SIG-M5 treated with dmso at 0.1 percent for 504 hours (cell line): Measurements from ENCODE around the gene KCTD17.

Experiments used
- DNase-seq: peaks from one replicate; lab custom pipeline; 2025; ENCODE audit not compliant: unreplicated experiment; lab: John Stamatoyannopoulos, UW

The KCTD17 gene

GRCh38 chr22:37075822-37076433 lies 24.4 kb downstream of the KCTD17 start:
- DNase-seq = no peak

GRCh38 chr22:37077802-37078448 lies 26.4 kb downstream of the KCTD17 start:
- DNase-seq = no peak

- DNase-seq = no peak
Measured at GRCh38 chr22:37079158-37079557, 27.6 kb downstream of the KCTD17 start.

GRCh38 chr22:37079668-37080171 lies 28.2 kb downstream of the KCTD17 start:
- DNase-seq = no peak

- no peak for DNase-seq
Measured at GRCh38 chr22:37080438-37080837, 28.9 kb downstream of the KCTD17 start.

- no peak for DNase-seq
Measured at GRCh38 chr22:37080838-37081237, 29.3 kb downstream of the KCTD17 start.

- no peak for DNase-seq
Measured at GRCh38 chr22:37082251-37082873, 30.8 kb downstream of the KCTD17 start.

- DNase-seq = no peak
Measured at GRCh38 chr22:37083914-37084313, 32.4 kb downstream of the KCTD17 start.

- DNase-seq = no peak
Measured at GRCh38 chr22:37084385-37084784, 32.8 kb downstream of the KCTD17 start.

- no peak for DNase-seq
Measured at GRCh38 chr22:37086184-37086583, 34.6 kb downstream of the KCTD17 start.

GRCh38 chr22:37088108-37088605 lies 36.6 kb downstream of the KCTD17 start:
- no peak for DNase-seq

- DNase-seq = no peak
Measured at GRCh38 chr22:37088750-37089408, 37.3 kb downstream of the KCTD17 start.

- DNase-seq = no peak
Measured at GRCh38 chr22:37089434-37089833, 37.9 kb downstream of the KCTD17 start.

GRCh38 chr22:37090920-37091695 lies 39.6 kb downstream of the KCTD17 start:
- DNase-seq = no peak

- no peak for DNase-seq
Measured at GRCh38 chr22:37091994-37092393, 40.5 kb downstream of the KCTD17 start.

- DNase-seq = no peak
Measured at GRCh38 chr22:37092997-37093396, 41.5 kb downstream of the KCTD17 start.

GRCh38 chr22:37094239-37094638 lies 42.7 kb downstream of the KCTD17 start:
- DNase-seq = no peak

- no peak for DNase-seq
Measured at GRCh38 chr22:37095113-37095512, 43.6 kb downstream of the KCTD17 start.

GRCh38 chr22:37097346-37097745 lies 45.8 kb downstream of the KCTD17 start:
- DNase-seq = no peak

GRCh38 chr22:37098976-37099591 lies 47.5 kb downstream of the KCTD17 start:
- DNase-seq = no peak
